NT2/D1 (cell line): ENCODE measurements around the gene CCDC174.

ENCODE experiments used
- DNase-seq: peaks from one replicate; pipeline ENCODE4 v3.0.0-alpha.2; 2011; ENCODE audit warnings: low read depth, low spot score
- H3K27me3 ChIP-seq: 2 replicates; pipeline ENCODE4 v1.6.0; 2011; ENCODE audit warnings: mild to moderate bottlenecking; ENCODE audit not compliant: insufficient read length, insufficient read depth
- H3K36me3 ChIP-seq: 2 replicates; pipeline ENCODE4 v1.6.1; 2011; ENCODE audit warnings: mild to moderate bottlenecking, low read length, mixed read lengths; ENCODE audit not compliant: insufficient read depth, insufficient read length
- H3K4me1 ChIP-seq: 2 replicates; pipeline ENCODE4 v1.5.1; 2011; ENCODE audit not compliant: insufficient read depth, insufficient read length
- H3K4me3 ChIP-seq: 2 replicates; pipeline ENCODE4 v1.5.1; 2011; ENCODE audit warnings: low read depth; ENCODE audit not compliant: insufficient read length
- H3K9ac ChIP-seq: 2 replicates; pipeline ENCODE4 v1.6.0; 2011; ENCODE audit warnings: low read depth; ENCODE audit not compliant: insufficient read length
- H3K9me3 ChIP-seq: 2 replicates; pipeline ENCODE4 v1.5.1; 2011; ENCODE audit warnings: mild to moderate bottlenecking, low read length; ENCODE audit not compliant: insufficient read depth
- SUZ12 ChIP-seq: IDR thresholded peaks from 2 replicates; pipeline ENCODE4 v1.6.1; 2011; ENCODE audit not compliant: insufficient read length, insufficient read depth; ENCODE audit errors: extremely low read depth
- YY1 ChIP-seq: IDR thresholded peaks from 2 replicates; pipeline ENCODE4 v1.6.1; 2011; ENCODE audit not compliant: insufficient read length, insufficient read depth
- ZNF274 ChIP-seq: IDR thresholded peaks from 2 replicates; pipeline ENCODE4 v1.6.1; 2011; ENCODE audit warnings: mild to moderate bottlenecking, low read depth, low read length

The CCDC174 gene

GRCh38 chr3:14676881-14677280, 25.3 kb downstream of the CCDC174 start:
- H3K27me3 ChIP-seq, result no peaks in the 10 kb centered on the region
- H3K9ac ChIP-seq, result no peak overlapping the region
- no peaks in the 10 kb centered on the region for H3K4me1 ChIP-seq
- peaks cover 13% of the 10 kb centered on the region for H3K36me3 ChIP-seq
- DNase-seq, result no peak
- no peak for TF ChIP-seq ZNF274
- no peak for TF ChIP-seq YY1
- TF ChIP-seq SUZ12, result no peak
- peaks cover 9% of the 10 kb centered on the region for H3K9me3 ChIP-seq
- no peak overlapping the region for H3K4me3 ChIP-seq

GRCh38 chr3:14678015-14678503, 26.5 kb downstream of the CCDC174 start:
- no peak for DNase-seq

GRCh38 chr3:14680115-14680514, 28.6 kb downstream of the CCDC174 start:
- H3K4me1 ChIP-seq, result no peaks in the 10 kb centered on the region
- no peak for DNase-seq
- H3K9ac ChIP-seq, result no peak overlapping the region
- TF ChIP-seq SUZ12, result no peak
- no peak for TF ChIP-seq YY1
- no peak for TF ChIP-seq ZNF274
- no peak overlapping the region for H3K4me3 ChIP-seq
- H3K36me3 ChIP-seq, result no peaks in the 10 kb centered on the region
- peaks cover 9% of the 10 kb centered on the region for H3K9me3 ChIP-seq
- no peaks in the 10 kb centered on the region for H3K27me3 ChIP-seq

More at GRCh38 chr3:14678015-14678503, 26.5 kb downstream of the CCDC174 start:
- Histone ChIP-seq H3K36me3 (peaks cover 3% of the 10 kb centered on the region), H3K4me1 (no peaks in the 10 kb centered on the region), H3K27me3 (no peaks in the 10 kb centered on the region), H3K4me3 (no peak overlapping the region), H3K9me3 (peaks cover 9% of the 10 kb centered on the region), H3K9ac (no peak overlapping the region)
- TF ChIP-seq YY1 (no peak), SUZ12 (no peak), ZNF274 (no peak)

- no peaks in the 10 kb centered on the region for H3K4me1 ChIP-seq
- no peak for TF ChIP-seq ZNF274
- no peak for TF ChIP-seq YY1
- no peak for TF ChIP-seq SUZ12
- H3K9ac ChIP-seq, result no peak overlapping the region
- no peak overlapping the region for H3K4me3 ChIP-seq
- DNase-seq, result no peak
- H3K27me3 ChIP-seq, result no peaks in the 10 kb centered on the region
- peaks cover 9% of the 10 kb centered on the region for H3K9me3 ChIP-seq
- no peaks in the 10 kb centered on the region for H3K36me3 ChIP-seq
Measured at GRCh38 chr3:14680716-14681115, 29.2 kb downstream of the CCDC174 start.

- Histone ChIP-seq H3K4me1 (no peaks in the 10 kb centered on the region), H3K4me3 (no peak overlapping the region), H3K9me3 (peaks cover 9% of the 10 kb centered on the region), H3K9ac (no peak overlapping the region), H3K27me3 (no peaks in the 10 kb centered on the region), H3K36me3 (no peaks in the 10 kb centered on the region)
- no peak for DNase-seq
- no peak for TF ChIP-seq YY1
- no peak for TF ChIP-seq SUZ12
- no peak for TF ChIP-seq ZNF274
Measured at GRCh38 chr3:14684447-14684846, 32.9 kb downstream of the CCDC174 start.

- Histone ChIP-seq H3K9me3 (peaks cover 3% of the 10 kb centered on the region), H3K4me1 (no peaks in the 10 kb centered on the region), H3K4me3 (no peak overlapping the region), H3K9ac (no peak overlapping the region), H3K27me3 (no peaks in the 10 kb centered on the region), H3K36me3 (no peaks in the 10 kb centered on the region)
- DNase-seq, result no peak
- no peak for TF ChIP-seq ZNF274
- no peak for TF ChIP-seq SUZ12
- TF ChIP-seq YY1, result no peak
Measured at GRCh38 chr3:14685179-14685578, 33.6 kb downstream of the CCDC174 start.

GRCh38 chr3:14687360-14687759, 35.8 kb downstream of the CCDC174 start:
- H3K27me3 ChIP-seq, result no peaks in the 10 kb centered on the region
- H3K4me3 ChIP-seq, result no peak overlapping the region
- DNase-seq, result no peak
- H3K4me1 ChIP-seq, result no peaks in the 10 kb centered on the region
- H3K9me3 ChIP-seq, result no peaks in the 10 kb centered on the region
- no peaks in the 10 kb centered on the region for H3K36me3 ChIP-seq
- TF ChIP-seq YY1 (no peak), SUZ12 (no peak), ZNF274 (no peak)
- H3K9ac ChIP-seq, result no peak overlapping the region

- H3K27me3 ChIP-seq, result no peaks in the 10 kb centered on the region
- H3K36me3 ChIP-seq, result no peaks in the 10 kb centered on the region
- H3K4me3 ChIP-seq, result no peak overlapping the region
- TF ChIP-seq SUZ12 (no peak), ZNF274 (no peak), YY1 (no peak)
- H3K9ac ChIP-seq, result no peak overlapping the region
- no peak for DNase-seq
- H3K9me3 ChIP-seq, result no peaks in the 10 kb centered on the region
- H3K4me1 ChIP-seq, result no peaks in the 10 kb centered on the region
Measured at GRCh38 chr3:14688525-14688924, 37.0 kb downstream of the CCDC174 start.
